Transverse colon (tissue), 4 donors: ENCODE measurements around the gene CCSER2.

Experiments
- CTCF ChIP-seq, 5 experiments: fragments of 200-600 bp in 3 of 5; fragments of 450-650 bp in 2 of 5; sonication (generic) in 3 of 5; IDR thresholded peaks; 1 replicate in 2 of 5; 2 replicates in 3 of 5; pipeline ENCODE4 v1.5.1; 2016 to 2017; ENCODE audit warnings: antibody characterized with exemption in 5 of 5, inconsistent platforms in 3 of 5, mild to moderate bottlenecking in 2 of 5, moderate library complexity in 1 of 5
- EP300 ChIP-seq: sonication (generic); formaldehyde crosslinking; IDR thresholded peaks from one replicate; pipeline ENCODE4 v1.6.1; 2017; ENCODE audit warnings: antibody characterized with exemption, low read depth
- POLR2A ChIP-seq: fragments of 450-650 bp; IDR thresholded peaks from one replicate; pipeline ENCODE4 v1.6.1; 2016; ENCODE audit warnings: antibody characterized with exemption, mild to moderate bottlenecking, moderate library complexity
- POLR2AphosphoS5 ChIP-seq, 3 donors: sonication (generic); formaldehyde crosslinking; IDR thresholded peaks; one replicate each; pipeline ENCODE4 v1.6.1; 2016; ENCODE audit warnings: antibody characterized with exemption in 3 of 3

- TF ChIP-seq CTCF (IDR thresholded peaks at IDR 0.05) (no peak), POLR2A (no peak), POLR2AphosphoS5 (IDR thresholded peaks at IDR 0.05) (no peak), EP300 (no peak)
Observed at GRCh38 chr10:84334811-84335210, 6.4 kb downstream of the CCSER2 start.
